HG03175 (cell line): ENCODE measurements around the gene MARCHF9.
"Not testable (repeated sequence)": the region's sequence is repeated elsewhere in the genome, so short reads cannot be mapped to it uniquely, and the experiment has no call there.

ENCODE experiments used
- ATAC-seq: cut with Tn5 transposase; IDR thresholded peaks from one replicate; pipeline ENCODE4 v1.9.1; 2021; ENCODE audit warnings: mild to moderate bottlenecking, moderate library complexity; ENCODE audit not compliant: unreplicated experiment

Gene MARCHF9

DNA sequence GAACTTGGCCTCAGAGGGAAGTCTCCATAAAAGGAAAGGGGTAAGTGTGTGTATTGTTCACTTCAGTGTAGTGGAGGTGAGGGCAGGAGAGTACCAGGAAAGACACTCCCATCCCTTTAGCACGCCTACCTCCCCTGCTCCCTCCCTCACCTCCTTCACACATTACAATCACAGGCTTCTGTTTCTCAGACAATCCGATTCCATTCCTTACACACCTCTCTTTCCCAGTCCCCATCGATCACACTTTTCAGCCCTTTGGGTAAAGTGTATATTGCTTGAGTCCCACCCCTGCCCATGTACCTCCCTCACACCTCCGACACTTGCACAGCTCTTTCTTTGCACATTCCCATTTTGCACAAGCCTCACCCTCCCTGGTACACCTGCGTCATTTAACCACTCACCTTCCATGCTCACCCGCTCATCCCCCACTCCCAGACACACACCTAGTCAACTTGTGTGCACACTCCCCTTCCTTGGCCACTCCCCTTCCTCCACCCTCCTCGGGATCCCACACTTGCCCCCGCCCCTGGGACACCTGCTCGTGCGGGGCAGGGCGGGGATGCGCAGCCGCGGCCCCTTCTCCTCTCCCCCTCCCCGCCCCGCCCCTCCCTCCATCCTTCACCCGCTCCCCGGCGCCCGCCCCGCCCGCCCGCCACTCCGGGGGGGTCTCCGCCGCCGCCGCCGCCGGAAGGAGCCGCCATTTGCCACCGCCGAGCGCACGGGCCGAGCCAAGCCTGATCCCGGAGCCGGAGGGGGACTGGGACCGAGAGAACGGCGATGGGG is at the start of gene MARCHF9:
Gene MARCHF9 (plus strand): TSS at position 693 of the 783 bp plus-strand sequence. CDS start 426 bp downstream, outside the sequence.
- no peak for ATAC-seq

GRCh38 chr12:57707250-57707649 is 47.7 kb upstream of the MARCHF9 start:
- ATAC-seq = no peak

- ATAC-seq = no peak
These were observed 46.6 kb upstream of the MARCHF9 start for GRCh38 chr12:57708296-57708695.

GRCh38 chr12:57712701-57713100 is 42.2 kb upstream of the MARCHF9 start:
- ATAC-seq = no peak

GRCh38 chr12:57713209-57713608 is 41.7 kb upstream of the MARCHF9 start:
- no peak for ATAC-seq

DNA sequence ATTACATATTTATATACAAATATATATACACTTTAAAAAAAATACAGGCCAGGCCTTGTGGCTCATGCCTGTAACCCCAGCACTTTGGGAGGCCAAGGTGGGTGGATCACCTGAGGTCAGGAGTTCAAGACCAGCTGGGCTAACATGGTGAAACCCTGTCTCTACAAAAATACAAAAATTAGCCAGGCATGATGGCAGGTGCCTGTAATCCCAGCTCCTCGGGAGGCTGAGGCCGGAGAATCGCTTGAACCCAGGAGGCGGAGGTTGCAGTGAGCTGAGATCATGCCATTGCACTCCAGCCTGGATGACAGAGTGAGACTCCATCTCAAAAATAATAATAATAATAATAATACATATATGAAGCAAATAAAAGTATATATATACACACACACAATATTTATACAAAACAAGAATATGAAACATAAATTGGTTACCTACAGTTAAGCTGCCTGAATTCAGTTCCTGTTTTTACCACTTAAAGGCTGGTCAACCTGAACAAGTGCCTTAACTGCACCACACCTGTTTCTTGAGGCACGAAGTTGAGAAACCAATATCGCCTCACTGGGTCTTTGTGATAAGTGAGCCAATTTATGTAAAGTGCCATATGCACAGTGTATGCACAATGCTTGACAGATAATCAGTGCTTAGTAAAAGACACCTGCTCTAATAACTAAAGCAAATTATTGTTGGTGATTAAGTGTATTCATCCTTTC is 39.7 kb upstream of the MARCHF9 start:
- not testable (repeated sequence) for ATAC-seq

DNA sequence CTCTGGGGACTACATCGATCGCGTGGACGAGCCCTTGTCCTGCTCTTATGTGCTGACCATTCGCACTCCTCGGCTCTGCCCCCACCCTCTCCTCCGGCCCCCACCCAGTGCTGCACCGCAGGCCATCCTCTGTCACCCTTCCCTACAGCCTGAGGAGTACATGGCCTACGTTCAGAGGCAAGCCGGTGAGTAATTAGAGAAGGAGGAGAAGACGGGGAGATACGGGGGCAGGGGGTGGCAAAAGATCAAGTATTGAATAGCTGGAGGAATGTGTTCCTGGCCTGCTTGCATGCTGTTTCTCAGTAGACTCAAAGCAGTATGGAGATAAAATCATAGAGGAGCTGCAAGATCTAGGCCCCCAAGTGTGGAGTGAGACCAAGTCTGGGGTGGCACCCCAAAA is 39.1 kb upstream of the MARCHF9 start:
- no peak for ATAC-seq

DNA sequence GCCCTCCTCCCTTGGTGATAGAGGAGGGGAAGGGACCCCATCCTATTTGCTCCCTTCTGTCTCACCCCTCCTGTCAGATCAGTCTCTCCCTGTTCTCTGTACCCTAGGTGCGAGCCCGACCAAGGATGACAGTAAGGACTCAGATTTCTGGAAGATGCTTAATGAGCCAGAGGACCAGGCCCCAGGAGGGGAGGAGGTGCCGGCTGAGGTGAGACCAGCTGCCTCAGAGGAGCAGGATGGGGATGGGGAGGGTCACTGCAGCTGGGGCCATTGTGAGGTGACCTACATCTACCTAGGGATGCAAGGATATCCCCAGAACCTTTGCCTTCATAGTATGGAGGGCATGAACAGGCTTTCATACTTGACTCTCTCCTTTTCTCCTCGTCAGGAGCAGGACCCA is 38.6 kb upstream of the MARCHF9 start:
- ATAC-seq = no peak

- ATAC-seq = no peak
These were observed 37.8 kb upstream of the MARCHF9 start for GRCh38 chr12:57717131-57717530.

- ATAC-seq = no peak
These were observed 36.9 kb upstream of the MARCHF9 start for GRCh38 chr12:57717846-57718640.

DNA sequence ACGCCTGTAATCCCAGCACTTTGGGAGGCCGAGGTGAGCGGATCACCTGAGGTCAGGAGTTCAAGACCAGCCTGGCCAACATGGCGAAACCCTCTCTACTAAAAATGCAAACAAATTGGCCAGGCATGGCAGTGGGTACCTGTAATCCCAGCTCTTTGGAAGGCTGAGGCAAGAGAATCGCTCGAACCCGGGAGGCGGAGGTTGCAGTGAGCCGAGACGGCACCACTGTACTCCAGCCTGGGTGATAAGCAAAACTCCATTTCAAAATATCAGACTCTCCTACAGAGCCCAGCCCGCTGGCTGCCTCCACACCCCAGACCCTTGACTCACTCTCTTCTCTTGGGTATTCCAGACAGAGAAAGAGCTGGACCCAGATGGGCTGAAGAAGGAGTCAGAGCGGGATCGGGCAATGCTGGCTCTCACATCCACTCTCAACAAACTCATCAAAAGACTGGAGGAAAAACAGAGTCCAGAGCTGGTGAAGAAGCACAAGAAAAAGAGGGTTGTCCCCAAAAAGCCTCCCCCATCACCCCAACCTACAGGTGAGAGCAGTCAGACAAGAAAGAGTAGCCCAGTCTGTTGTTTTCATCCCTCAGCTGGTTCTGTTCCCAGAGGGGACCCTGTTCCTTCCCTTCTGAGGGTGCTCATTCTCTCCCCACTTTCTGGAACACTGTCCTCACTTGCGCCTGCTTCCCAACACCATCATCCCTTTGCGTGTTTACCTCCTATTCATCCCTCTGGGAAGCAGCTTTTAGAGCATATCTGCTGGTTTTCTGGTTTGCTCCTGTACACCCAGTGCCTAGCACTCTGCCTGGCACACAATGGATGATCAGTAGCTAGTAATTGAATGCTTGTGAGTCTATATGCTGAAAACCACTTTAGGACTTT is 36.0 kb upstream of the MARCHF9 start:
- no peak for ATAC-seq

GRCh38 chr12:57719777-57720605 is 34.9 kb upstream of the MARCHF9 start:
- no peak for ATAC-seq

DNA sequence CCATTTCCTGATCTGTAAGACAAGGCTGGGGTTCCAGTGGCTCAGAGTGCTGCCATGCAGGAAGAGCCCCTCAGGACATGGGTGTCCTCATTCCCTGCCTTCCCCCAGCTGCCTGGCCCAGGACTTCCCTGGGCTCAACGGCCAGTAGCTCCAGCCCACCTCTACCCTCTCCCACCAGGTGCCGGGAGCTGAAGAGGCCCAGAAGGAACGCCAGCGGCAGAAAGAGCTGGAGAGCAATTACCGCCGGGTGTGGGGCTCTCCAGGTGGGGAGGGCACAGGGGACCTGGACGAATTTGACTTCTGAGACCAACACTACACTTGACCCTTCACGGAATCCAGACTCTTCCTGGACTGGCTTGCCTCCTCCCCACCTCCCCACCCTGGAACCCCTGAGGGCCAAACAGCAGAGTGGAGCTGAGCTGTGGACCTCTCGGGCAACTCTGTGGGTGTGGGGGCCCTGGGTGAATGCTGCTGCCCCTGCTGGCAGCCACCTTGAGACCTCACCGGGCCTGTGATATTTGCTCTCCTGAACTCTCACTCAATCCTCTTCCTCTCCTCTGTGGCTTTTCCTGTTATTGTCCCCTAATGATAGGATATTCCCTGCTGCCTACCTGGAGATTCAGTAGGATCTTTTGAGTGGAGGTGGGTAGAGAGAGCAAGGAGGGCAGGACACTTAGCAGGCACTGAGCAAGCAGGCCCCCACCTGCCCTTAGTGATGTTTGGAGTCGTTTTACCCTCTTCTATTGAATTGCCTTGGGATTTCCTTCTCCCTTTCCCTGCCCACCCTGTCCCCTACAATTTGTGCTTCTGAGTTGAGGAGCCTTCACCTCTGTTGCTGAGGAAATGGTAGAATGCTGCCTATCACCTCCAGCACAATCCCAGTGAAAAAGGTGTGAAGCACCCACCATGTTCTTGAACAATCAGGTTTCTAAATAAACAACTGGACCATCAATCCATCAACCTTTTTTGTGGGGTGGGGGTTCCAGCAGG is 34.0 kb upstream of the MARCHF9 start:
- no peak for ATAC-seq

- ATAC-seq = not testable (repeated sequence)
These were observed 32.9 kb upstream of the MARCHF9 start for GRCh38 chr12:57721846-57722608.

- no peak for ATAC-seq
These were observed 31.9 kb upstream of the MARCHF9 start for GRCh38 chr12:57722716-57723629.

DNA sequence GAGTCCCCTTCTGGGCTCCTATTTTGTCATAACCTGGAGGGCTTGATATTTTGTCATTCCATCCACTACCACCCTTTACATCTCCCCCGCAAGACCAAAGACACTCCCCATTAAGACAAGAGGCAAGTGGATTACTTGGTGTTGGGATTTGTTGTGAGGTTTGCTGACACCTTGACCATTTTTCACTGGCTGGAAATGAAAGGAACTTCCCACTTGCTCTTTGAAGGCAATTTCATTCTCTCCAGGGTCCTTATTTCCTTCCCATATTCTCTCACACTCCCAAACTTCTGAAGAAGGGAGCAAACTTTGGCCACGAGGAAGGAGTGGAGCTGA is 31.3 kb upstream of the MARCHF9 start:
- no peak for ATAC-seq
